NCI-H446 (cell line): ENCODE data around the gene ARRDC2.
"Not testable (repeated sequence)": the region's sequence is repeated elsewhere in the genome, so short reads cannot be mapped to it uniquely, and the experiment has no call there.

ENCODE experiments used
- DNase-seq, 2 experiments: peaks; one replicate each; lab custom pipeline; 2025; lab: John Stamatoyannopoulos, UW

ARRDC2 gene

GRCh38 chr19:17989425-17990094, 18.4 kb upstream of the ARRDC2 start:
- DNase-seq: no peak

- no peak for DNase-seq
These were observed 14.7 kb upstream of the ARRDC2 start for GRCh38 chr19:17993076-17993813.

GRCh38 chr19:17996826-17997316, 11.1 kb upstream of the ARRDC2 start:
- DNase-seq: peak; percentile 43 to 89

GRCh38 chr19:17997969-17998826, 9.8 kb upstream of the ARRDC2 start:
- no peak for DNase-seq

- no peak for DNase-seq
These were observed 9.2 kb upstream of the ARRDC2 start for GRCh38 chr19:17998827-17999150.

- no peak for DNase-seq
These were observed 8.1 kb upstream of the ARRDC2 start for GRCh38 chr19:17999684-18000479.

GRCh38 chr19:18000480-18000914, 7.5 kb upstream of the ARRDC2 start:
- DNase-seq: no peak

GRCh38 chr19:18000915-18001776, 6.8 kb upstream of the ARRDC2 start:
- DNase-seq: peak; percentile 43 to 87

GRCh38 chr19:18001777-18002345, 6.1 kb upstream of the ARRDC2 start:
- no peak for DNase-seq

GRCh38 chr19:18002347-18002850, 5.6 kb upstream of the ARRDC2 start:
- DNase-seq: no peak

GRCh38 chr19:18005750-18006149, 2.2 kb upstream of the ARRDC2 start:
- not testable (repeated sequence) for DNase-seq

- peak; percentile 68 to 89 for DNase-seq
These were observed 690 bp upstream of the ARRDC2 start for GRCh38 chr19:18007044-18007916.

- DNase-seq: no peak
These were observed 844 bp downstream of the ARRDC2 start for GRCh38 chr19:18008814-18009213.

GRCh38 chr19:18009412-18010066, 1.6 kb downstream of the ARRDC2 start:
- no peak for DNase-seq

- DNase-seq: no peak
These were observed 2.2 kb downstream of the ARRDC2 start for GRCh38 chr19:18010149-18010548.

GRCh38 chr19:18013210-18014111, 5.5 kb downstream of the ARRDC2 start:
- no peak for DNase-seq

GRCh38 chr19:18014197-18014596, 6.2 kb downstream of the ARRDC2 start:
- DNase-seq: no peak
